K562 (cell line): Measurements from ENCODE around the gene IQSEC3. TPM values are rescaled to one million over a fixed set of nuclear protein-coding genes. Genes with fewer than 3 reads are reported as not detected.
A peak's percentile ranks its signal among the peaks of the same experiment; 100 is the strongest.

Experiments
- ATAC-seq: fragments of 200-7000 bp; cut with Tn5 transposase; 3 replicates; pipeline ENCODE4 v1.9.1; 2020; ENCODE audit warnings: moderate library complexity
- BruUV-seq: library from RNA; stranded (reverse); fragments of 400-500 nt; replicated peaks from 2 replicates; lab custom pipeline; 2021; lab: Mats Ljungman, UMichigan
- CTCF ChIA-PET: fragments of 300-600 bp; formaldehyde crosslinking; extraction: SDS; loops from one replicate; lab custom pipeline; 2021; ENCODE audit warnings: low intra/inter-chr PET ratio; lab: Yijun Ruan, JAX
- POLR2A ChIA-PET: fragments of 300-600, 350-650 bp; sonication (Branson Sonifier 250); formaldehyde crosslinking; extraction: SDS; loops from one replicate; lab custom pipeline; 2021; ENCODE audit warnings: antibody characterized with exemption, inconsistent platforms; lab: Yijun Ruan, JAX
- DNase-seq, 4 experiments: peaks; one replicate each; pipeline versions ENCODE4 v3.0.0 to v3.0.0-alpha.2; 2011 to 2018; ENCODE audit warnings: low spot score in 3 of 4, mixed read lengths in 3 of 4; ENCODE audit errors: extremely low read depth in 1 of 4
- FAIRE-seq: peaks from 2 replicates; lab custom pipeline; 2011; peaks lifted over from hg19 to GRCh38; lab: Jason Lieb, UNC
- H2AFZ ChIP-seq: 2 replicates; pipeline ENCODE4 v1.6.0; 2011; ENCODE audit warnings: low read depth, low read length, control low read depth, inconsistent platforms
- H3K27ac ChIP-seq: fragments of 200-600 bp; 3 replicates; pipeline ENCODE4 v1.8.0; 2011; ENCODE audit warnings: low read depth, mild to moderate bottlenecking, control low read depth, inconsistent platforms, low read length, moderate library complexity, mixed read lengths; ENCODE audit errors: extremely low read depth
- H3K27me3 ChIP-seq, 2 experiments: fragments of 300-600 bp in 1 of 2; 2 replicates in 1 of 2; 3 replicates in 1 of 2; pipeline versions ENCODE4 v1.6.0 to v1.8.0; 2011; ENCODE audit warnings: inconsistent platforms in 2 of 2, low read length in 2 of 2, mild to moderate bottlenecking in 1 of 2, mixed read lengths in 1 of 2, moderate library complexity in 1 of 2; ENCODE audit not compliant: control insufficient read depth in 2 of 2, insufficient read depth in 2 of 2
- H3K36me3 ChIP-seq: fragments of 300-600 bp; 3 replicates; pipeline ENCODE4 v1.8.0; 2011; ENCODE audit warnings: mild to moderate bottlenecking, low read length, inconsistent platforms; ENCODE audit not compliant: control insufficient read depth, insufficient read depth
- H3K4me1 ChIP-seq, 2 experiments: fragments of 200-600 bp in 1 of 2; replicated peaks in 1 of 2; 2 replicates in 1 of 2; 3 replicates in 1 of 2; pipeline versions ENCODE4 v1.5.1 to v1.8.0; 2011; ENCODE audit warnings: inconsistent platforms in 2 of 2, low read length in 2 of 2, mild to moderate bottlenecking in 1 of 2, mixed read lengths in 1 of 2, moderate library complexity in 1 of 2; ENCODE audit not compliant: control insufficient read depth in 2 of 2, insufficient read depth in 2 of 2
- H3K4me2 ChIP-seq: 2 replicates; pipeline ENCODE4 v1.6.1; 2011; ENCODE audit warnings: low read length, control low read depth, inconsistent platforms, mixed read lengths; ENCODE audit not compliant: insufficient read depth
- H3K4me3 ChIP-seq: fragments of 200-600 bp; sonication (generic), shearing (Covaris generic); 2 replicates; pipeline ENCODE4 v1.5.1; 2016; ENCODE audit warnings: control low read depth, inconsistent platforms
- H3K79me2 ChIP-seq: fragments of 200-600 bp; 3 replicates; pipeline ENCODE4 v1.8.0; 2011; ENCODE audit warnings: low read length, inconsistent platforms; ENCODE audit not compliant: control insufficient read depth, insufficient read depth
- H3K9ac ChIP-seq, 2 experiments: 2 replicates each; pipeline versions ENCODE4 v1.6.0 to v1.6.1; 2011; ENCODE audit warnings: low read depth in 2 of 2, low read length in 2 of 2, control low read depth in 1 of 2, inconsistent platforms in 1 of 2, mild to moderate bottlenecking in 1 of 2, mixed read lengths in 1 of 2; ENCODE audit not compliant: insufficient read depth in 1 of 2
- H3K9me1 ChIP-seq: one replicate; pipeline ENCODE4 v1.6.0; 2011; ENCODE audit warnings: inconsistent platforms, mild to moderate bottlenecking, low read length, moderate library complexity; ENCODE audit not compliant: control insufficient read depth, insufficient read depth
- H3K9me3 ChIP-seq: replicated peaks from 2 replicates; pipeline ENCODE4 v1.5.1; 2011; ENCODE audit warnings: low read depth, low read length, inconsistent platforms; ENCODE audit not compliant: control insufficient read depth, insufficient read depth
- H4K20me1 ChIP-seq: replicated peaks from 2 replicates; pipeline ENCODE4 v1.6.1; 2011; ENCODE audit warnings: low read length, inconsistent platforms, mixed read lengths; ENCODE audit not compliant: control insufficient read depth, insufficient read depth
- L3MBTL2 ChIP-seq: fragments of 450-650 bp; IDR thresholded peaks from 2 replicates; pipeline ENCODE4 v1.6.1; 2016; ENCODE audit warnings: mild to moderate bottlenecking, moderate library complexity
- RAD51 ChIP-seq: fragments of 450-650 bp; IDR thresholded peaks from 2 replicates; pipeline ENCODE4 v1.7.1; 2016; ENCODE audit warnings: low read depth, mild to moderate bottlenecking, borderline replicate concordance
- ZC3H8 ChIP-seq: fragments of 450-650 bp; IDR thresholded peaks from 2 replicates; pipeline ENCODE4 v1.6.1; 2017
- WGBS: fragments of 100-300 bp; shearing (Covaris generic); methylation state at CpG from one replicate; pipeline ENCODE4 v1.1.6; 2016; ENCODE audit warnings: low coverage, mixed read lengths; ENCODE audit not compliant: insufficient coverage; ENCODE audit errors: missing lambda C conversion rate; 5-methylcytosine and 5-hydroxymethylcytosine counted together
- in situ Hi-C: fragments of 300-500 bp; cut with MboI; formaldehyde crosslinking; loops from 4 replicates; pipeline ENCODE4 v1.15.0; 2018; ENCODE audit warnings: inconsistent platforms, mixed read lengths
- intact Hi-C: fragments of 100-400 bp; cut with micrococcal nuclease; formaldehyde crosslinking; loops from 2 replicates; pipeline ENCODE4 v1.14.2; 2022
- polyA plus RNA-seq, 8 experiments: library from polyadenylated mRNA; depleted of rRNA in 4 of 8; stranded (reverse) in 5 of 8; unstranded in 3 of 8; fragments of >200 nt; fragmentation: Nextera tagmentation in 2 of 8; fragmentation: Illumina TruSeq in 1 of 8; extraction: Ambion mirVana in 2 of 8; extraction: Trizol in 1 of 8; gene quantifications; 2 replicates each; pipeline versions ENCODE4 v1.2.1 to v1.2.3, GENCODE V29; 2011 to 2014; ENCODE audit warnings: inconsistent platforms in 1 of 8, missing spikeins in 1 of 8
- total RNA-seq, 7 experiments: library from RNA; depleted of rRNA in 6 of 7; stranded (reverse); fragments of >200 nt in 6 of 7; fragmentation: Illumina TruSeq in 2 of 7; extraction: Trizol in 2 of 7; gene quantifications; 2 replicates each; pipeline versions ENCODE4 v1.2.1 to v1.2.3, GENCODE V29; 2011 to 2021; ENCODE audit warnings: low replicate concordance in 1 of 7
- TF ChIP-seq, protein P1 (sequence below): fragments of 450-650 bp; IDR thresholded peaks from 2 replicates; pipeline ENCODE4 v1.6.1; 2016; ENCODE audit warnings: mild to moderate bottlenecking, moderate library complexity
- TF ChIP-seq, protein P2 (sequence below): fragments of 450-650 bp; formaldehyde crosslinking; IDR thresholded peaks from 2 replicates; pipeline ENCODE4 v1.4.0; 2020; ENCODE audit warnings: mild to moderate bottlenecking, moderate library complexity
- TF ChIP-seq, protein P3 (sequence below): fragments of 200-800 bp; sonication (Bioruptor generic); IDR thresholded peaks from 2 replicates; pipeline ENCODE4 v1.6.1; 2017; ENCODE audit warnings: missing genetic modification characterization, missing compliant biosample characterization
- TF ChIP-seq, protein P4 (sequence below): sonication (generic); formaldehyde crosslinking; IDR thresholded peaks from 2 replicates; pipeline ENCODE4 v1.5.0; 2020; ENCODE audit warnings: missing genetic modification reagents

IQSEC3 gene
- total and polyA plus RNA-seq, 9 of the 15 experiments (the other 6 are each of a cell fraction or from before 2014, with no cell fraction given), result under 0.01 to 0.25 (median 0.08) TPM; not detected in 3

DNA sequence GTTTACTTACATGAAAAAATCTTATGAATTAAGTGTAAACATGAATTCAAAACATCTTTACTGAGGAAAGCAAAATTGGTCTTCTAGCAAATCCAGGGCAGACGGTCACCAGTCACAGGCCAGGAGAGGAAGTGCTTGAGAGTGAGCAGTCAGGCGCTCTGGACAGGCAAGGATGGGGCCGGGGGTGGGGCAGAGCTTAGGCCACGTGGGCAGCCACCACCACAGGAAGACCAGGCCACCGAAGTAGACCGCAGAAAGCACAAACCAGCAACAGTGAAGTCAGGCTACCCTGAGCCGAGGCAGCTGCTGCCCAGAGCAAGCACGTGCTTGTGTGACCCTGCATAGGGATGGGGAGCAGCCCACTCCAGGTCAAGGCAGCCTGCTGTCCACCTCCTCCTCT lies 113.9 kb downstream of the IQSEC3 start:
- Histone ChIP-seq H3K4me3 (no peak overlapping the region), H3K9me3 (no peaks in the 10 kb centered on the region), H3K27me3 (peaks cover 0 to 61% of the 10 kb centered on the region in 2 experiments; a peak in 2 of 5 replicates), H3K79me2 (no peaks in the 10 kb centered on the region), H3K9me1 (no peaks in the 10 kb centered on the region), H3K36me3 (no peaks in the 10 kb centered on the region), H3K4me2 (no peak overlapping the region), H2AFZ (peak overlapping the region; percentile 55; the same call in 1 of the 2 replicates), H4K20me1 (no peaks in the 10 kb centered on the region), H3K9ac (no peak overlapping the region), H3K4me1 (peaks cover 0 to 23% of the 10 kb centered on the region in 2 experiments; a peak in 2 of 5 replicates), H3K27ac (no peak overlapping the region)
- ChIA-PET POLR2A (no interaction called here), CTCF (no interaction called here)
- DNase-seq, result peak in 3 of 4 experiments; percentile 28 to 41 (median 33)
- BruUV-seq, result no TSS peak
- intact Hi-C loops (no loop called here), in situ Hi-C loops (no loop called here)
- ATAC-seq, result peak; percentile 62
- WGBS, result 6% methylated on average over 6 of the region's 8 CpGs
- no peak for FAIRE-seq
- TF ChIP-seq RAD51 (peak; percentile 60; the same call in 1 of the 2 replicates), L3MBTL2 (peak; percentile 70), ZC3H8 (no peak)
- TF ChIP-seq, protein P1, sequence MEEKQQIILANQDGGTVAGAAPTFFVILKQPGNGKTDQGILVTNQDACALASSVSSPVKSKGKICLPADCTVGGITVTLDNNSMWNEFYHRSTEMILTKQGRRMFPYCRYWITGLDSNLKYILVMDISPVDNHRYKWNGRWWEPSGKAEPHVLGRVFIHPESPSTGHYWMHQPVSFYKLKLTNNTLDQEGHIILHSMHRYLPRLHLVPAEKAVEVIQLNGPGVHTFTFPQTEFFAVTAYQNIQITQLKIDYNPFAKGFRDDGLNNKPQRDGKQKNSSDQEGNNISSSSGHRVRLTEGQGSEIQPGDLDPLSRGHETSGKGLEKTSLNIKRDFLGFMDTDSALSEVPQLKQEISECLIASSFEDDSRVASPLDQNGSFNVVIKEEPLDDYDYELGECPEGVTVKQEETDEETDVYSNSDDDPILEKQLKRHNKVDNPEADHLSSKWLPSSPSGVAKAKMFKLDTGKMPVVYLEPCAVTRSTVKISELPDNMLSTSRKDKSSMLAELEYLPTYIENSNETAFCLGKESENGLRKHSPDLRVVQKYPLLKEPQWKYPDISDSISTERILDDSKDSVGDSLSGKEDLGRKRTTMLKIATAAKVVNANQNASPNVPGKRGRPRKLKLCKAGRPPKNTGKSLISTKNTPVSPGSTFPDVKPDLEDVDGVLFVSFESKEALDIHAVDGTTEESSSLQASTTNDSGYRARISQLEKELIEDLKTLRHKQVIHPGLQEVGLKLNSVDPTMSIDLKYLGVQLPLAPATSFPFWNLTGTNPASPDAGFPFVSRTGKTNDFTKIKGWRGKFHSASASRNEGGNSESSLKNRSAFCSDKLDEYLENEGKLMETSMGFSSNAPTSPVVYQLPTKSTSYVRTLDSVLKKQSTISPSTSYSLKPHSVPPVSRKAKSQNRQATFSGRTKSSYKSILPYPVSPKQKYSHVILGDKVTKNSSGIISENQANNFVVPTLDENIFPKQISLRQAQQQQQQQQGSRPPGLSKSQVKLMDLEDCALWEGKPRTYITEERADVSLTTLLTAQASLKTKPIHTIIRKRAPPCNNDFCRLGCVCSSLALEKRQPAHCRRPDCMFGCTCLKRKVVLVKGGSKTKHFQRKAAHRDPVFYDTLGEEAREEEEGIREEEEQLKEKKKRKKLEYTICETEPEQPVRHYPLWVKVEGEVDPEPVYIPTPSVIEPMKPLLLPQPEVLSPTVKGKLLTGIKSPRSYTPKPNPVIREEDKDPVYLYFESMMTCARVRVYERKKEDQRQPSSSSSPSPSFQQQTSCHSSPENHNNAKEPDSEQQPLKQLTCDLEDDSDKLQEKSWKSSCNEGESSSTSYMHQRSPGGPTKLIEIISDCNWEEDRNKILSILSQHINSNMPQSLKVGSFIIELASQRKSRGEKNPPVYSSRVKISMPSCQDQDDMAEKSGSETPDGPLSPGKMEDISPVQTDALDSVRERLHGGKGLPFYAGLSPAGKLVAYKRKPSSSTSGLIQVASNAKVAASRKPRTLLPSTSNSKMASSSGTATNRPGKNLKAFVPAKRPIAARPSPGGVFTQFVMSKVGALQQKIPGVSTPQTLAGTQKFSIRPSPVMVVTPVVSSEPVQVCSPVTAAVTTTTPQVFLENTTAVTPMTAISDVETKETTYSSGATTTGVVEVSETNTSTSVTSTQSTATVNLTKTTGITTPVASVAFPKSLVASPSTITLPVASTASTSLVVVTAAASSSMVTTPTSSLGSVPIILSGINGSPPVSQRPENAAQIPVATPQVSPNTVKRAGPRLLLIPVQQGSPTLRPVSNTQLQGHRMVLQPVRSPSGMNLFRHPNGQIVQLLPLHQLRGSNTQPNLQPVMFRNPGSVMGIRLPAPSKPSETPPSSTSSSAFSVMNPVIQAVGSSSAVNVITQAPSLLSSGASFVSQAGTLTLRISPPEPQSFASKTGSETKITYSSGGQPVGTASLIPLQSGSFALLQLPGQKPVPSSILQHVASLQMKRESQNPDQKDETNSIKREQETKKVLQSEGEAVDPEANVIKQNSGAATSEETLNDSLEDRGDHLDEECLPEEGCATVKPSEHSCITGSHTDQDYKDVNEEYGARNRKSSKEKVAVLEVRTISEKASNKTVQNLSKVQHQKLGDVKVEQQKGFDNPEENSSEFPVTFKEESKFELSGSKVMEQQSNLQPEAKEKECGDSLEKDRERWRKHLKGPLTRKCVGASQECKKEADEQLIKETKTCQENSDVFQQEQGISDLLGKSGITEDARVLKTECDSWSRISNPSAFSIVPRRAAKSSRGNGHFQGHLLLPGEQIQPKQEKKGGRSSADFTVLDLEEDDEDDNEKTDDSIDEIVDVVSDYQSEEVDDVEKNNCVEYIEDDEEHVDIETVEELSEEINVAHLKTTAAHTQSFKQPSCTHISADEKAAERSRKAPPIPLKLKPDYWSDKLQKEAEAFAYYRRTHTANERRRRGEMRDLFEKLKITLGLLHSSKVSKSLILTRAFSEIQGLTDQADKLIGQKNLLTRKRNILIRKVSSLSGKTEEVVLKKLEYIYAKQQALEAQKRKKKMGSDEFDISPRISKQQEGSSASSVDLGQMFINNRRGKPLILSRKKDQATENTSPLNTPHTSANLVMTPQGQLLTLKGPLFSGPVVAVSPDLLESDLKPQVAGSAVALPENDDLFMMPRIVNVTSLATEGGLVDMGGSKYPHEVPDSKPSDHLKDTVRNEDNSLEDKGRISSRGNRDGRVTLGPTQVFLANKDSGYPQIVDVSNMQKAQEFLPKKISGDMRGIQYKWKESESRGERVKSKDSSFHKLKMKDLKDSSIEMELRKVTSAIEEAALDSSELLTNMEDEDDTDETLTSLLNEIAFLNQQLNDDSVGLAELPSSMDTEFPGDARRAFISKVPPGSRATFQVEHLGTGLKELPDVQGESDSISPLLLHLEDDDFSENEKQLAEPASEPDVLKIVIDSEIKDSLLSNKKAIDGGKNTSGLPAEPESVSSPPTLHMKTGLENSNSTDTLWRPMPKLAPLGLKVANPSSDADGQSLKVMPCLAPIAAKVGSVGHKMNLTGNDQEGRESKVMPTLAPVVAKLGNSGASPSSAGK, result peak; percentile 27; the same call in 1 of the 2 replicates
- TF ChIP-seq, protein P2, sequence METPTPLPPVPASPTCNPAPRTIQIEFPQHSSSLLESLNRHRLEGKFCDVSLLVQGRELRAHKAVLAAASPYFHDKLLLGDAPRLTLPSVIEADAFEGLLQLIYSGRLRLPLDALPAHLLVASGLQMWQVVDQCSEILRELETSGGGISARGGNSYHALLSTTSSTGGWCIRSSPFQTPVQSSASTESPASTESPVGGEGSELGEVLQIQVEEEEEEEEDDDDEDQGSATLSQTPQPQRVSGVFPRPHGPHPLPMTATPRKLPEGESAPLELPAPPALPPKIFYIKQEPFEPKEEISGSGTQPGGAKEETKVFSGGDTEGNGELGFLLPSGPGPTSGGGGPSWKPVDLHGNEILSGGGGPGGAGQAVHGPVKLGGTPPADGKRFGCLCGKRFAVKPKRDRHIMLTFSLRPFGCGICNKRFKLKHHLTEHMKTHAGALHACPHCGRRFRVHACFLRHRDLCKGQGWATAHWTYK (CRISPR knock-in tag), result peak; percentile 98
- TF ChIP-seq, protein P3, sequence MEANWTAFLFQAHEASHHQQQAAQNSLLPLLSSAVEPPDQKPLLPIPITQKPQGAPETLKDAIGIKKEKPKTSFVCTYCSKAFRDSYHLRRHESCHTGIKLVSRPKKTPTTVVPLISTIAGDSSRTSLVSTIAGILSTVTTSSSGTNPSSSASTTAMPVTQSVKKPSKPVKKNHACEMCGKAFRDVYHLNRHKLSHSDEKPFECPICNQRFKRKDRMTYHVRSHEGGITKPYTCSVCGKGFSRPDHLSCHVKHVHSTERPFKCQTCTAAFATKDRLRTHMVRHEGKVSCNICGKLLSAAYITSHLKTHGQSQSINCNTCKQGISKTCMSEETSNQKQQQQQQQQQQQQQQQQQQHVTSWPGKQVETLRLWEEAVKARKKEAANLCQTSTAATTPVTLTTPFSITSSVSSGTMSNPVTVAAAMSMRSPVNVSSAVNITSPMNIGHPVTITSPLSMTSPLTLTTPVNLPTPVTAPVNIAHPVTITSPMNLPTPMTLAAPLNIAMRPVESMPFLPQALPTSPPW (CRISPR knock-in tag), result peak; percentile 36; the same call in 1 of the 2 replicates
- TF ChIP-seq, protein P4, sequence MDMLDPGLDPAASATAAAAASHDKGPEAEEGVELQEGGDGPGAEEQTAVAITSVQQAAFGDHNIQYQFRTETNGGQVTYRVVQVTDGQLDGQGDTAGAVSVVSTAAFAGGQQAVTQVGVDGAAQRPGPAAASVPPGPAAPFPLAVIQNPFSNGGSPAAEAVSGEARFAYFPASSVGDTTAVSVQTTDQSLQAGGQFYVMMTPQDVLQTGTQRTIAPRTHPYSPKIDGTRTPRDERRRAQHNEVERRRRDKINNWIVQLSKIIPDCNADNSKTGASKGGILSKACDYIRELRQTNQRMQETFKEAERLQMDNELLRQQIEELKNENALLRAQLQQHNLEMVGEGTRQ, result peak; percentile 73
